ACC112 (cell line): Measurements from ENCODE around the gene SMC6.

ENCODE experiments used
- H2AFZ ChIP-seq: fragments of 200-600 bp; sonication (generic); one replicate; pipeline ENCODE4 v1.6.0; 2017; ENCODE audit warnings: antibody characterized with exemption, low read length; ENCODE audit not compliant: unreplicated experiment
- H3K27ac ChIP-seq: fragments of 200-600 bp; sonication (generic); 2 replicates; pipeline ENCODE4 v1.5.1; 2014; ENCODE audit warnings: low read depth, mild to moderate bottlenecking, antibody characterized with exemption, low read length, moderate library complexity
- H3K27me3 ChIP-seq: fragments of 200-600 bp; sonication (generic); 2 replicates; pipeline ENCODE4 v1.6.1; 2014; ENCODE audit warnings: mild to moderate bottlenecking, antibody characterized with exemption, low read length, moderate library complexity, mixed read lengths; ENCODE audit not compliant: insufficient read depth
- H3K36me3 ChIP-seq: fragments of 200-600 bp; sonication (generic); 2 replicates; pipeline ENCODE4 v1.6.1; 2016; ENCODE audit warnings: mild to moderate bottlenecking, antibody characterized with exemption, low read length, moderate library complexity, mixed read lengths; ENCODE audit not compliant: insufficient read depth
- H3K4me1 ChIP-seq: fragments of 200-600 bp; sonication (generic); one replicate; pipeline ENCODE4 v1.6.1; 2016; ENCODE audit warnings: low read length, mixed read lengths; ENCODE audit not compliant: insufficient read depth, unreplicated experiment, control insufficient read depth
- H3K4me3 ChIP-seq: fragments of 200-600 bp; sonication (generic); 2 replicates; pipeline ENCODE4 v1.5.1; 2014; ENCODE audit warnings: mild to moderate bottlenecking, low read depth, low read length
- H3K79me2 ChIP-seq: fragments of 200-600 bp; sonication (generic); one replicate; pipeline ENCODE4 v1.6.0; 2016; ENCODE audit warnings: low read length; ENCODE audit not compliant: control insufficient read depth, unreplicated experiment, insufficient read depth

SMC6 gene

DNA sequence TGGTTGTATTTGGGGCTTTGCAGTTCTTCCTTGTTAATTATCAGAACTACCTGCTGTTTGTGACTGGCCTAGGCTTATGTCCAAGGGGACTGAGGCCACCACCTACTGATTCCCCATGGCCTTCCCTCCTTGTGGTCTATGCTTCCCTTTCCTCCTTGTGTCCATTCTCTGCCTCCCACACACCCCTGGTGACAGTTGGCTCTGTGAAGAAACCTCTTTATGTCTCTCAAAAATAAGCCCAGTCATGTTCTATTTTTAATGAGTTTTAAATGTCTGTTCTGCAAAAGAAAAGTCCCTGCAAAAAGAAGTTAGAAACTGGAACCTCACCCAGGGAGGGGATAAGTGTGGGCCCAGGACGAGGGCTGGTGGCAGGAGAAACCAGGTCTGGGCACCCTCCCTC lies 105.0 kb downstream of the SMC6 start:
- Histone ChIP-seq H3K27ac (no peak overlapping the region), H2AFZ (no peak overlapping the region), H3K27me3 (no peaks in the 10 kb centered on the region), H3K36me3 (no peaks in the 10 kb centered on the region), H3K4me3 (no peak overlapping the region), H3K79me2 (no peaks in the 10 kb centered on the region), H3K4me1 (peaks cover 24% of the 10 kb centered on the region)

DNA sequence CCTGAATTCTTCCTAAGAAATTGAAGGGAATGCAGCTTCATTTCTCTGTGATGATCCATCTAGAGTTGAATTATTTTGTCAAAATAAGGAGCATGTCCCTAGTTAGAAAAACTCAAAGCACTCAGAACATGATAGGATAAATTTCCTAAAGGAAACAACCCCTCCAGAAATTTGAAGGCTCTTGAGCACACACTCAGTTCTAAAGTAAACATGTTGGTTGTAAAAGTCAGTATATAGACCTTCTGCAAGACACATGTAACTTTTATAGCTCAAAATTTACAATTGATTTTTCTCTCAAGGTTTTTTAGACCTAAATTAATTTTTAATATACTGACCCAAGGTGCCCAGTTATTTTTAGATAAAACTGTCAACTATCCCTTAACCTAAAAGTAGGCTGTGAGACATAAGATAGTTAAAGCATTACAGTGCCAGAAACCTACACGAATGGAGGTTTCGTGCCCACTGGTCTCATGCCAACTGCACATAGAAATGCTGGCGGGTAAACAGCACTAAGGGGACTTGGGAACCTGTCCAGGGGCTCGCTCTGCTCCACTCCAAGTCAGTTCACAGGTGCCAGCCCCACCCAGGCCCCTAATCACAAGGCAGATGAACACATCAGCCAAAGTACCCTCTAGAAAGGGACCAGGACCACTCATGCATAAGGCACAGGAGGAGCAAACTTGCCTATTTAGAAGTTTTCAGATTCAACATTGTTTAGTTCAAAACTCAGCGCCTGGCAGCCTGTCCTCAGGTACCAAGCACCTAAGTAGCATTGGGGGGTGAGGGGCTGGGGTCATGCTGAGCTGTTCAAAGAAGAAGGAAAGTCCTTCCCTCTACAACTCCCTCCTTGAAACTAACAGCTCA lies 106.5 kb downstream of the SMC6 start:
- H3K36me3 ChIP-seq, result no peaks in the 10 kb centered on the region
- no peaks in the 10 kb centered on the region for H3K27me3 ChIP-seq
- no peak overlapping the region for H3K27ac ChIP-seq
- H3K4me1 ChIP-seq, result peaks cover 33% of the 10 kb centered on the region
- H2AFZ ChIP-seq, result no peak overlapping the region
- H3K79me2 ChIP-seq, result no peaks in the 10 kb centered on the region
- no peak overlapping the region for H3K4me3 ChIP-seq

DNA sequence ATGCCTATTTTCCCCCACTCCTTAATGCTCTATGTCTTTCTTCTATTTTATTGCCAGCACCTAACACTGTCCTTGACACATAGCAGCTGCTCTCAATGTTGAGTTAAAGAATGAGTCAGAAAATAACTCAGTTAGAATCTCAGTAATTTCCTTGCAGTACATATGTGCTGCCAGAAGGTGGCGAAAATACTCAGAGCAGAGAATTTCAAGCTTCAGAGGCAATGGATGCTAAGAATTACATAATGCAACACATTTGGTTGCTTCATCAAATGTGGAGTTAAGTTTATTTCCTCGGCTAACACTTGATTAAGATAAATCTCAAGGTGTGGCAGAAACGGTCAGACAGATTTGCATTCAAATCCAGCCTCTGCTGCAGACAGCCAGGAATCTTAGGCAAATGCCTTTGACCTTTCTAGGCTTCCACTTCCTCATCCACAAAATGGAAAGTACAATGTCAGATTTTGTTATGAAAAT lies 107.5 kb downstream of the SMC6 start:
- Histone ChIP-seq H3K27ac (peak overlapping the region; percentile 55; the same call in 1 of the 2 replicates), H3K79me2 (no peaks in the 10 kb centered on the region), H3K4me3 (no peak overlapping the region), H2AFZ (no peak overlapping the region), H3K4me1 (peaks cover 33% of the 10 kb centered on the region), H3K36me3 (no peaks in the 10 kb centered on the region), H3K27me3 (no peaks in the 10 kb centered on the region)

DNA sequence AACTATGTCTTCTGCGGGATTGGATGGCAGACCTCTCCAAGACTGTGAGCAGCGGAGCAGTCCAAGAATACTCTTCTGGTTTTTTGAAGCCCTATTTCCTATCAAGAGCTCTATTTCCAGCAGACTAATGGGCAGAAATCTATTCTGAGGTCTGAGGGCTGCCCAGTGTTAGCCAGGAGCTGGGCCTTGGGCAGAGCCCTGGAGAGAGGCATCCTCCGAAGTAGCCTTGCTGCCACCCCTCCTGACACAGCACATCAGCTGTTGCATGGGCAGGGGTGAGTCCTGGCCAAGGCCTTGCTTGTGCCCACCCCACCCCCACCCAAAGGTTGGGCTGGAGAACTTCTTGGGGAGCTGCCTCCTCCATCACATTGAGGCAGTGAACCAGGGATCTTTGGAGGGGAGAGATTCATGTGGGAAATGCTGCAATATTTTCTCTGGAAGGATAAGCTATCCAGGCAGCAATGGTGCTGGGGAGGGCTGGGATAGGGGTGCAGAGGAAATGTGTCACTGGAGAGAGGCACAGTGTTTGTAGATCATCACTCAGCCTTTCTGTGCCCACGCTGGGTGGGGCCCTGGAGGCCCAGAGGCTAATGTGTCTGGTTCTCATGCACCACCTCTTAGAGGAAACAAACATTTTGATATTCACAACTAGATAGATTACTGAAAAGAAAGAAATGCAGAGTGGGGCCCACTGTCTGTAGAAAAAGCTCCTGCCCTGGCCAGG lies 108.5 kb downstream of the SMC6 start:
- Histone ChIP-seq H3K4me1 (peaks cover 33% of the 10 kb centered on the region), H3K4me3 (no peak overlapping the region), H3K27ac (peak overlapping the region; percentile 55), H3K36me3 (no peaks in the 10 kb centered on the region), H3K79me2 (no peaks in the 10 kb centered on the region), H2AFZ (peak overlapping the region; percentile 10), H3K27me3 (no peaks in the 10 kb centered on the region)

DNA sequence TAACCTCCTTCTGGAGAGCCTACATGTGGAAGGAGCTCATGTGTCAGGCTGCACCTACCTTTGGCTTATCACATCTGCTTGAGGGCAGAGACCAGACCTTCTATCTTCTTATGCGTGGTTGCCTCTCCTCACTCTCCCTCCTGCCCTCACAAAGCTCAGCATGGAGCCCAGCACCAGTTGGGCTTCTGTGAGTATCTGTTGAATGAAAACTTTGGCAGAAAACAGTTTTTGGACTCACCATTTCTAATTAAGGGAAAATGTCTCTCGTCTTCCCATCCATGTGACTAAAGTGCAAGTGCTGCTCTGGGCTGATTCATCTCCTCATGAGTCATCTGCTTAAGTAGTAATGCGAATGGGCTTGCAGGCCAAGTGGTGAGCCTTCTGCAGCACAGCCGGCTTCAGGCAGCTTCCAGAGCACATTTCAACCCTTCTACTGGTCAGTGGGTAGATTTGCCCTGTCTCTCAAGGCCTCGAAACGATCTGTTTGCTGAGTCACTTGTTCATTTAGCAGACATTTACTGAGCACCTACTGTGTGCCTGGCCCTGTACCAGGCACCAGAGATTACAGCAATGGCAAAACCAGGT lies 110.5 kb downstream of the SMC6 start:
- Histone ChIP-seq H3K4me1 (peaks cover 33% of the 10 kb centered on the region), H3K36me3 (no peaks in the 10 kb centered on the region), H2AFZ (peak overlapping the region; percentile 93), H3K4me3 (peak overlapping the region; percentile 33; the same call in 1 of the 2 replicates), H3K27ac (peak overlapping the region; percentile 66), H3K79me2 (no peaks in the 10 kb centered on the region), H3K27me3 (no peaks in the 10 kb centered on the region)

DNA sequence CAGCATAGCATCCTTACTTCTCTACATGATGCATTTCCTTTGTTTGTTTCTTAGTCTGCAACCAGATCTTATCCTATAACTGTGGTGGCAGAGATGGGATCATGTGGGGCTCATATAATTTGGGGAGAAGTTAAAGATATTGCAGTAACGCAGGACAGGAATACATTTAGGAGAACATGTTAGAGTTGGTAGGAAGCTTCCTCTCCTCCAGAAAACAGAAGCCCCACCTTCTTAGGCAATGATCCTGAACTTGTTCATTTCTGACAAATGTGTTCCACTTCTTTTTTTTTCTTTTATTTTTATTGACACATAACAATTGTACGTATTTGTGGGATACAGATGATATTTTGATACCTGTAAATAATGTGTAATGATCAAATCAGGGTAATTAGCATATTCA lies 113.2 kb downstream of the SMC6 start:
- no peak overlapping the region for H3K27ac ChIP-seq
- no peaks in the 10 kb centered on the region for H3K27me3 ChIP-seq
- H3K79me2 ChIP-seq, result no peaks in the 10 kb centered on the region
- H3K36me3 ChIP-seq, result no peaks in the 10 kb centered on the region
- peaks cover 25% of the 10 kb centered on the region for H3K4me1 ChIP-seq
- H3K4me3 ChIP-seq, result no peak overlapping the region
- no peak overlapping the region for H2AFZ ChIP-seq

DNA sequence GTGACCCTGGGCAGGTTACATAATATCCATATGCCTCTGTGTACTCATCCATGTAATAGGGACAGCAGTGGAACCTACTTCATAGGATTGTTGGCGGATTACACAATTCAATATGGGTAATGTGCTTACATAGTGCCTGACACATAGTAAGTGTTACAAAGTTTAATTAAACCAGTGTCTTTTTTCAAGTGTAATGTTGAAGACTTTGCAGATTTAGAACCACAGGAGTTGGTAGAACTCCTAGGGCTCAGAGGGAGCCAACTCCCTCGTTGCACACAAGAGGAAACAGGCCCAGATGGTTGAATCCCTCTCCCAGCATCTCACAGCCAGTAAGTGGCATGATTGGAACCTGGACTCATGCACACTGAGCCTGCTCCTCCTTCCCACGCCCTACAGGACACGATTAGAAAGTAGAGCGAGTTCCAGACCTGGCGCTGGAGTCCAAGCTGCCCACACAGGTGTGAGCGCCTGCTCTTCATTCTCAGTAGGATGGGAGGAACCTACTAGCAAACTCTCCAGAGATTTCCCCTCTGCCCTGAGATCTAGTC lies 115.3 kb downstream of the SMC6 start:
- Histone ChIP-seq H2AFZ (no peak overlapping the region), H3K4me1 (peaks cover 6% of the 10 kb centered on the region), H3K27ac (no peak overlapping the region), H3K79me2 (no peaks in the 10 kb centered on the region), H3K27me3 (no peaks in the 10 kb centered on the region), H3K36me3 (no peaks in the 10 kb centered on the region), H3K4me3 (no peak overlapping the region)

DNA sequence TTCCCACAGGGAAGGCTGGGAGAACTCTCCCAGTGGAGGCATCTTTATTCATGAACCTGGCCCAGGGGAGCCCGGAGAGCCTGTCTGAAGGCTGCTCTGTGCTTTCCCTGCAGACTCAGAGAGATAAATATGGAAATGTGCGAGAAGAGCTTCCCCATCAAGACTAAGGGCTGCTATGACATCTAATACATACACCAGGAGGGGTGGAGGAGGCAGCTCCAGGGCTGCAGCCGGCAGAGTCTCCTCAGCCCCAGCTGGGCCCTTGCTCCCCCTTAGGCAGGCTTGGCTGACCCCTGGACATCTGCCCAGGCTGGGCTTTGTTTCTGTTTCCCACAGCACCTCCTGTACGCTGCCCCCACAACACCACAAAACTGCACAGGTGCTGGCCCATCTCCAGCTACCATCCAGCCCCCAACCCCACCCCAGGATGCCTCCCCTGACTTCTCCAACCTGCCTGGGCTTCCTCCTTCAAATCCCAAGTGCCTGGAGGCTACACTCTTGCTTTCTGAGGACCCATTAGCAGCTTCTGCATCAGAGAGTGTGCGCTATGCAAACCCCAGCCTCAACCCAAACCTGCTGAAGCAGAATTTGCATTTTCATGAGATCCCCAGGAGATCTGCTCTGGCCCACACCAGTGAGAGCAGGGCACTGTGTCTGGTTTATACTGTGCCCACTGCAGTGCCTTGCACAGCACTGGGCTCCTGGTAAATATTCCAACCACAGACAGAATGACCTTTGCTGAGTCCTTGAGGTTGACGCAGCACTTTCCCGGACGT lies 116.3 kb downstream of the SMC6 start:
- H3K36me3 ChIP-seq, result no peaks in the 10 kb centered on the region
- H3K27me3 ChIP-seq, result no peaks in the 10 kb centered on the region
- no peak overlapping the region for H3K27ac ChIP-seq
- H2AFZ ChIP-seq, result no peak overlapping the region
- no peaks in the 10 kb centered on the region for H3K4me1 ChIP-seq
- H3K79me2 ChIP-seq, result no peaks in the 10 kb centered on the region
- H3K4me3 ChIP-seq, result no peak overlapping the region

DNA sequence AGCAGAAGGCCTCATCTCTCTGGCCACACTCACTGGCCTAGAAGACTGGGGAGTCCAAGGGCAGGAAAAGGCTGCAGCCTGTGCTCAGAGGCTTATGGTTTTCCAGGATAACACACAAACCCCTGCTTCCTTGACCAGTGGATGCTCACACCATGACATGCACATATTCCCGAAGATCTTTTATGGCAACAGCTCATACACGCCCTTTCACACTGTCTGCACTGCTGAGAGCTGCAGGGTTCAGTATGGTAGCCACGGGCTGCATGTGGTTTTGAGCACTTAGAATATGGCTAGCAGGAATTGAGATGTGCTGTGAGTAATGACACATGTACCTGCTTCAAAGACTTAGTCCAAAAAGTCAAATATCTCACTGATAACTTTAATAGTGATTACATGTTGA lies 117.4 kb downstream of the SMC6 start:
- Histone ChIP-seq H2AFZ (no peak overlapping the region), H3K27me3 (no peaks in the 10 kb centered on the region), H3K4me3 (no peak overlapping the region), H3K4me1 (no peaks in the 10 kb centered on the region), H3K27ac (no peak overlapping the region), H3K79me2 (no peaks in the 10 kb centered on the region), H3K36me3 (no peaks in the 10 kb centered on the region)

DNA sequence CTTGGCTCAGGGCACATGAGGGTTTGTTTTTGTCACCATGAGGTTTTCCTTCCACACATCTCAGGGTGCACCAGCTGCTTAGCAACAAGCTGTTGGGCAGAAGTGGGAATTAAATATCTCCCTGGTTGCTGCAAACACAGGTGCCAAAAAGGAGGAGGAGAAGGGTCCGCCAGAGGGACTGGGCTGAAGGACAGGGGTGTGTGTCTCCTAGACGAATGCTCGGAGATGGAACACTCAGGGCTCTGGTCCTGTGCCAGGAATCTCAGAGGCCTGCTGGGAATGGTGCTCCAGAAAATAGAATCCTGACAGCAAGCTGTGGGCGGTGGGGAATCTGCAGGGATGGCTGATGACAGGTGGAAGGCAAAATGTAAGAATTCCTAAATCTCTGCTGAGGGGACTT lies 118.6 kb downstream of the SMC6 start:
- no peaks in the 10 kb centered on the region for H3K79me2 ChIP-seq
- no peak overlapping the region for H3K27ac ChIP-seq
- H3K27me3 ChIP-seq, result no peaks in the 10 kb centered on the region
- no peaks in the 10 kb centered on the region for H3K4me1 ChIP-seq
- H2AFZ ChIP-seq, result no peak overlapping the region
- no peak overlapping the region for H3K4me3 ChIP-seq
- H3K36me3 ChIP-seq, result no peaks in the 10 kb centered on the region
